Ovary (tissue), 9 donors: ENCODE measurements around the gene SPA17. TPM values are rescaled to one million over a fixed set of nuclear protein-coding genes. Genes with fewer than 3 reads are reported as not detected.

Experiments
- DNase-seq, 5 donors: peaks; one replicate each; pipeline ENCODE4 v3.0.0-alpha.2; 2019 to 2020
- H3K27ac ChIP-seq, 2 donors: fragments of 200-600 bp; one replicate each; pipeline versions ENCODE4 v1.5.1 to v1.8.0; 2019 to 2022
- H3K27me3 ChIP-seq: fragments of 200-600 bp; one replicate; pipeline ENCODE4 v1.8.0; 2022
- H3K36me3 ChIP-seq: fragments of 200-600 bp; sonication (generic); one replicate; pipeline ENCODE4 v1.5.1; 2019
- H3K4me1 ChIP-seq: one replicate; pipeline ENCODE4 v1.8.1; 2013; ENCODE audit warnings: mild to moderate bottlenecking, moderate library complexity; ENCODE audit not compliant: insufficient read depth
- H3K4me3 ChIP-seq: fragments of 200-600 bp; sonication (generic); one replicate; pipeline ENCODE4 v1.5.1; 2017
- H3K9me3 ChIP-seq, 2 donors: fragments of 200-600 bp in 1 of 2; sonication (generic) in 1 of 2; one replicate each; pipeline versions ENCODE4 v1.5.1 to v1.8.1; 2013 to 2019; ENCODE audit warnings: mild to moderate bottlenecking in 1 of 2, moderate library complexity in 1 of 2
- CTCF ChIP-seq, 3 donors: fragments of 450-650 bp in 2 of 3; fragments of 200-600 bp in 1 of 3; IDR thresholded peaks; one replicate each; pipeline versions ENCODE4 v1.5.1 to v1.8.0; 2016 to 2022; ENCODE audit warnings: antibody characterized with exemption in 3 of 3, mild to moderate bottlenecking in 1 of 3
- EP300 ChIP-seq: sonication (generic); formaldehyde crosslinking; IDR thresholded peaks from one replicate; pipeline ENCODE4 v1.6.1; 2017; ENCODE audit warnings: antibody characterized with exemption
- POLR2A ChIP-seq: fragments of 450-650 bp; IDR thresholded peaks from one replicate; pipeline ENCODE4 v1.6.1; 2017; ENCODE audit warnings: antibody characterized with exemption, mild to moderate bottlenecking, moderate library complexity
- WGBS, 3 donors: extraction: QIAGEN DNeasy Blood & Tissue Kit in 1 of 3; methylation state at CpG; one replicate each; pipeline versions ENCODE4 v1.1.5 to v1.1.7; 2013 to 2017; 5-methylcytosine and 5-hydroxymethylcytosine counted together
- intact Hi-C, 4 donors: fragments of 100-400 bp; cut with DNase I; formaldehyde crosslinking; loops; one replicate each; pipeline versions ENCODE4 v1.11.0 to v1.15.1; 2022 to 2023
- polyA plus RNA-seq, 2 donors: library from polyadenylated mRNA; stranded (reverse); fragments of 200-250 nt in 1 of 2; fragments of 350-450 nt in 1 of 2; fragmentation: Illumina TruSeq in 1 of 2; extraction: RNeasy Lipid Tissue Mini Kit (QIAGEN cat#74804) in 1 of 2; gene quantifications; one replicate each; pipeline ENCODE4 v1.2.3, GENCODE V29; 2013 to 2014
- total RNA-seq, 7 donors: library from RNA; depleted of rRNA in 2 of 7; stranded (reverse); fragments of >200 nt in 2 of 7; fragmentation: NEBNext Ultra II Directional in 3 of 7; extraction: Animal tissue kit (Norgen Biotek cat#: 25700) in 3 of 7; gene quantifications; one replicate each; pipeline versions ENCODE4 v1.1.0 to v1.2.4, GENCODE V29; 2016 to 2023
- donor health status: DM: no; HTN: no; CAD: no; lungs with moderate emphysema.
- donor health status: DM: no; HTN: no; CAD: no.
- donor health status: Bipolar disorder and iron deficiency.
- donor health status: DM: yes; HTN: yes; CAD: no.
- donor health status: DM: no; HTN: no; CAD: no.
- donor health status: DM: yes; HTN: yes; CAD: no.

SPA17 gene
- total and polyA plus RNA-seq, 9 donors, result 1.3 to 30.1 (median 3.0) TPM

DNA sequence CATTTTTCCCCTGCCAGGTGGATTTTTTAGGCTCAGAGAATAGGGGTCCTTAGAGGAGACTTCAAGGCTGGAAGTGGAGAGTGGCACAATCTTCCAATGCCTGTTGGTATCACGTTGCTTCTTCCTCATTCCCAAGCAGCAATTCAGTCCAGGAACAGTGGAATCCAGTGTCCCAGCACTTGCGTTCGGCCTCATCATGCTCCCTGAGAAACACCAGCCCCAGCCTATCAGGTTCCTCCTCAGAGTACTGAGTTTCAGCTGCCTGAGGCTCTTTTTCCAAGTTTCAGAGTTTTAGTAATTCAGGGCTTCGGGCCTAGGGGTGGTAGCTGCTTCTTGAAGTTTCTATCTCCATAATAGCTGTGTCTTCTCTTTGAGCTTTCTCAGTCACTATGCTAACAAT is 34.1 kb downstream of the SPA17 start:
- no peaks in the 10 kb centered on the region for H3K4me1 ChIP-seq
- no peaks in the 10 kb centered on the region for H3K36me3 ChIP-seq
- no peak for DNase-seq
- intact Hi-C loops, result no loop called here
- TF ChIP-seq POLR2A (no peak), CTCF (IDR thresholded peaks at IDR 0.05) (no peak), EP300 (no peak)
- peaks cover 0 to 6% of the 10 kb centered on the region in 2 donors for H3K9me3 ChIP-seq
- H3K27ac ChIP-seq, result no peak overlapping the region
- 78 to 84% (median 83%) methylated on average over 4 of the region's 4 CpGs for WGBS, 3 donors
- no peaks in the 10 kb centered on the region for H3K27me3 ChIP-seq
- H3K4me3 ChIP-seq, result no peak overlapping the region

GRCh38 chr11:124712392-124712791 is 38.7 kb downstream of the SPA17 start:
- Histone ChIP-seq H3K9me3 (peaks cover 0 to 6% of the 10 kb centered on the region in 2 donors), H3K4me1 (no peaks in the 10 kb centered on the region), H3K27me3 (no peaks in the 10 kb centered on the region), H3K4me3 (no peak overlapping the region), H3K36me3 (no peaks in the 10 kb centered on the region), H3K27ac (no peak overlapping the region)
- TF ChIP-seq CTCF (IDR thresholded peaks at IDR 0.05) (no peak), EP300 (no peak)
- intact Hi-C loops, result no loop called here
- WGBS, 3 donors, result 73 to 82% (median 77%) methylated on average over 3 of the region's 3 CpGs
- DNase-seq, result no peak

DNA sequence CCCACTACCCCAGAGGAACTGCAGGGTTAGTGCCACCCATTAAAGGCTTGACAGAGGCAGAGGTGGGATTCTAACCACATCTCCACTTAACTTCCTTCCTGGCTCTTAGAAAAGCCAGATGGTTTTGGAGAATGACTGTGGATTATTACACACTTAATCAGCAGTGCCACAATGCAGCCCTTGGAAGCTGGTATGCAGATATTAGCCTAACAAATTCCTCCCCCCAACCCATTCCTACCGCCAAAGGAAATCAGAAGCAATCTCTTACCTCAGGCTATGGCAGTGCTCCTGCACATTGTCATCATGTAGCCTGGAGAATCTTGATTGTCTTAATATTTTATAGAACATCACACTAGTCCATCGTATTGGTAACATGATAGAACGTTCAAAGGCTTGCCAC is 42.9 kb downstream of the SPA17 start:
- 57 to 84% (median 66%) methylated on average over 3 of the region's 3 CpGs for WGBS, 3 donors
- Histone ChIP-seq H3K4me1 (no peaks in the 10 kb centered on the region), H3K27ac (no peak overlapping the region), H3K36me3 (no peaks in the 10 kb centered on the region), H3K4me3 (no peak overlapping the region), H3K9me3 (no peaks in the 10 kb centered on the region), H3K27me3 (no peaks in the 10 kb centered on the region)
- intact Hi-C loops, result no loop called here
- no peak for DNase-seq
- no peak for TF ChIP-seq POLR2A

DNA sequence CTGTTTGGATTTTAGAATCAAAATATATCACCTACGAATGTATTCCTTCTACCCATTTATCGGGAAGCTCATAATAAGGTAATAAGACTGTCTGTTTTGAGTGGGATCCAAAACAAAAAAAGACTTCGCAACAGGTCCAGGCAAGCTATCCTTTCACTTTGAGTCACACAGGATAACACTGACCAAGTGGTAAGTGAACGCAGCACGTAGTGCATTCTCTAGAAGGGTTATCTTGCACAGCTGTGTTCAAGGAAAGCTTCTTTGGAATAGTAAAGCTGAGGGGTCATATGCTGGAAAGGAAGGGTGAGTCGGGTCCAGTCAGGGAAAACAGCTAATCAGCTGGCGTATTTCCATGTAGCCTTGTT is 43.7 kb downstream of the SPA17 start:
- H3K4me1 ChIP-seq, result no peaks in the 10 kb centered on the region
- 10 to 17% (median 13%) methylated on average over 7 of the region's 7 CpGs for WGBS, 3 donors
- TF ChIP-seq POLR2A (no peak), EP300 (no peak), CTCF (IDR thresholded peaks at IDR 0.05) (no peak)
- no peaks in the 10 kb centered on the region for H3K27me3 ChIP-seq
- no peak overlapping the region for H3K4me3 ChIP-seq
- peak overlapping the region in 1 of 2 donors; percentile 13 for H3K27ac ChIP-seq
- no peaks in the 10 kb centered on the region for H3K36me3 ChIP-seq
- H3K9me3 ChIP-seq, result no peaks in the 10 kb centered on the region
- intact Hi-C loops, result no loop called here
- no peak for DNase-seq

- no peaks in the 10 kb centered on the region for H3K36me3 ChIP-seq
- no peak for TF ChIP-seq EP300
- no peak for TF ChIP-seq POLR2A
- no peak for TF ChIP-seq CTCF (IDR thresholded peaks at IDR 0.05)
- H3K27me3 ChIP-seq, result no peaks in the 10 kb centered on the region
- no peaks in the 10 kb centered on the region for H3K9me3 ChIP-seq
- no peaks in the 10 kb centered on the region for H3K4me1 ChIP-seq
- peak overlapping the region in 1 of 2 donors; percentile 13 for H3K27ac ChIP-seq
- intact Hi-C loops, result no loop called here
- peak overlapping the region; percentile 41 for H3K4me3 ChIP-seq
- peak in 3 of 5 donors; percentile 22 to 40 (median 23) for DNase-seq
- 0 to 1% (median 1%) methylated on average over 45 of the region's 45 CpGs for WGBS, 3 donors
Measured at GRCh38 chr11:124717786-124718651, 44.3 kb downstream of the SPA17 start.
